OCI-LY1 (cell line): ENCODE data around the gene MRRF.

Experiments used
- EZH2 ChIP-seq: fragments of 200-600 bp; sonication (generic), shearing (Covaris generic); IDR thresholded peaks from 2 replicates; pipeline ENCODE4 v1.8.0; 2017; ENCODE audit warnings: borderline replicate concordance, mixed run types, mild to moderate bottlenecking, antibody characterized with exemption, low read length, moderate library complexity, mixed read lengths
- TF ChIP-seq, protein P1 (sequence below): fragments of 200-600 bp; sonication (generic), shearing (Covaris generic); IDR thresholded peaks from 2 replicates; pipeline ENCODE4 v1.5.1; 2017; ENCODE audit warnings: mild to moderate bottlenecking, antibody characterized with exemption, low read length, moderate library complexity, mixed read lengths

DNA sequence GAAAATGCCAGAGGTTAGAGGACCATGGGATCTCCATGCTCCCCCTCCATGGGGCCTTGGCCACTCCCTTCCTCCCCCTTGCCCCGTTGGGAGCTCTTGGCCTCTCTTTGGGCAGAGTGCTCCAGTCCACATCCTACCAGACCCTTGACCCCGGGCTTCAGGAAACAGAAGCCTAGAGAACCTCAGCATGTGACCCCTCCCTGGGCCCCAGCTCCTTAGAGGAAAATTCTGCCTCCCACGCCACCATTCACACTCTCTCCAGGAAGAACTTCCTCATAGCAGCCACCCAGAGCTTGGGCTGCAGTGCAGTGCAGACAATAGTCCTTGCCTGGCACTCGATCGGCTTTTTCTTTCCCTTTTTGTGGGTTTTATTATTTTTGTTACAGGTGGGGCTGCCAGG lies 41.9 kb upstream of the MRRF start:
- TF ChIP-seq, protein P1, sequence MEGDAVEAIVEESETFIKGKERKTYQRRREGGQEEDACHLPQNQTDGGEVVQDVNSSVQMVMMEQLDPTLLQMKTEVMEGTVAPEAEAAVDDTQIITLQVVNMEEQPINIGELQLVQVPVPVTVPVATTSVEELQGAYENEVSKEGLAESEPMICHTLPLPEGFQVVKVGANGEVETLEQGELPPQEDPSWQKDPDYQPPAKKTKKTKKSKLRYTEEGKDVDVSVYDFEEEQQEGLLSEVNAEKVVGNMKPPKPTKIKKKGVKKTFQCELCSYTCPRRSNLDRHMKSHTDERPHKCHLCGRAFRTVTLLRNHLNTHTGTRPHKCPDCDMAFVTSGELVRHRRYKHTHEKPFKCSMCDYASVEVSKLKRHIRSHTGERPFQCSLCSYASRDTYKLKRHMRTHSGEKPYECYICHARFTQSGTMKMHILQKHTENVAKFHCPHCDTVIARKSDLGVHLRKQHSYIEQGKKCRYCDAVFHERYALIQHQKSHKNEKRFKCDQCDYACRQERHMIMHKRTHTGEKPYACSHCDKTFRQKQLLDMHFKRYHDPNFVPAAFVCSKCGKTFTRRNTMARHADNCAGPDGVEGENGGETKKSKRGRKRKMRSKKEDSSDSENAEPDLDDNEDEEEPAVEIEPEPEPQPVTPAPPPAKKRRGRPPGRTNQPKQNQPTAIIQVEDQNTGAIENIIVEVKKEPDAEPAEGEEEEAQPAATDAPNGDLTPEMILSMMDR, result no peak
- TF ChIP-seq EZH2, result no peak
